ENCODE results near the gene USP21.

Gene USP21

GRCh38 chr1:161171696-161172095 is 12.4 kb downstream of the USP21 start:
- DNase-seq (ENCODE audit: low read depth in 3 of 3): no peak

GRCh38 chr1:161172349-161172748 is 13.0 kb downstream of the USP21 start:
- DNase-seq (ENCODE audit: low read depth in 3 of 3): no peak

GRCh38 chr1:161172776-161173376 is 13.6 kb downstream of the USP21 start:
- no peak for DNase-seq (ENCODE audit: low read depth in 3 of 3)

GRCh38 chr1:161173711-161174110 is 14.4 kb downstream of the USP21 start:
- no peak for DNase-seq (ENCODE audit: low read depth in 3 of 3)

GRCh38 chr1:161174911-161175310 is 15.6 kb downstream of the USP21 start:
- DNase-seq (ENCODE audit: low read depth in 3 of 3): no peak

- no peak for DNase-seq (ENCODE audit: low read depth in 3 of 3)
These were observed 16.6 kb downstream of the USP21 start for GRCh38 chr1:161175771-161176453.

GRCh38 chr1:161176468-161177111 is 17.3 kb downstream of the USP21 start:
- no peak for DNase-seq (ENCODE audit: low read depth in 3 of 3)

- DNase-seq (ENCODE audit: low read depth in 3 of 3): peak; percentile 92 to 99 (median 94)
These were observed 18.0 kb downstream of the USP21 start, which contains the start of gene B4GALT3 for GRCh38 chr1:161177112-161177935. TSS of gene B4GALT3 (minus strand) at chr1:161177507. CDS start at chr1:161176060, 1,447 bp downstream.

GRCh38 chr1:161177936-161178244 is 18.6 kb downstream of the USP21 start:
- DNase-seq (ENCODE audit: low read depth in 3 of 3): no peak

- no peak for DNase-seq (ENCODE audit: low read depth in 3 of 3)
These were observed 20.4 kb downstream of the USP21 start for GRCh38 chr1:161179698-161180097.

GRCh38 chr1:161180639-161181038 is 21.3 kb downstream of the USP21 start:
- DNase-seq (ENCODE audit: low read depth in 3 of 3): no peak

- peak in 2 of 3 experiments; percentile 18 to 42 for DNase-seq (ENCODE audit: low read depth in 3 of 3)
These were observed 22.9 kb downstream of the USP21 start for GRCh38 chr1:161182214-161182613.

- peak in 1 of 3 experiments; percentile 62 for DNase-seq (ENCODE audit: low read depth in 3 of 3)
These were observed 26.0 kb downstream of the USP21 start for GRCh38 chr1:161185282-161185682.

- DNase-seq (ENCODE audit: low read depth in 3 of 3): no peak
These were observed 26.5 kb downstream of the USP21 start for GRCh38 chr1:161185732-161186311.

GRCh38 chr1:161187311-161187710 is 28.0 kb downstream of the USP21 start:
- DNase-seq (ENCODE audit: low read depth in 3 of 3): no peak

- no peak for DNase-seq (ENCODE audit: low read depth in 3 of 3)
These were observed 29.1 kb downstream of the USP21 start for GRCh38 chr1:161188381-161188780.

- no peak for DNase-seq (ENCODE audit: low read depth in 3 of 3)
These were observed 29.7 kb downstream of the USP21 start for GRCh38 chr1:161189036-161189435.

GRCh38 chr1:161190962-161191521 is 31.7 kb downstream of the USP21 start:
- DNase-seq (ENCODE audit: low read depth in 3 of 3): no peak

- DNase-seq (ENCODE audit: low read depth in 3 of 3): no peak
These were observed 32.7 kb downstream of the USP21 start for GRCh38 chr1:161191971-161192370.

- DNase-seq (ENCODE audit: low read depth in 3 of 3): peak; percentile 28 to 51 (median 39)
These were observed 33.5 kb downstream of the USP21 start for GRCh38 chr1:161192476-161193465.

All from stimulated activated CD4-positive, alpha-beta T cell treated with anti-CD3 and anti-CD28 coated beads, TNF-alpha, amount 100 ng/mL, for 4 hours (primary cell).